ENCODE data around the gene PREP. TPM values are rescaled to one million over a fixed set of nuclear protein-coding genes. Genes with fewer than 3 reads are reported as not detected.

Gene PREP
- total and polyA plus RNA-seq, 2 experiments from 2014 or later: 27.2 to 30.3 TPM

DNA sequence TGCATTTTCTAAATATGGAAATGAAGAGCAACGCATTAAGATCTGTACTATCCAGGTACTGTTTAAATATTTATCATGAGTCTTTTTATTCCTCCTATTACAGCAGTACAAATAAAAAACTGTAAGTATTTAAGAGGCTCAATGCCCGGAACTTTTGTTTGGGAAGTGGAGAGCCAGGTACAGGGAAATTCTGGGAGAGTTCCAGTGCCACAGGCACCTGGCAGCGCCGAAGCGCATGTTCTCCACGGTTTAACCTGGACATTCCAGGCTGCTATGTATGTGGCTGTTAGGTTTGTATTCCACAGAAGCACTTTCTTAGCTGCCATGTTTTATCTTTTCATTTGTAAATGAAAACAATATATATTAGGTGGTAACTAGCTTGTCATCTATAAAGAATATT, 81.7 kb downstream of the PREP start:
- H3K27me3 ChIP-seq: no peaks in the 10 kb centered on the region
- H3K27ac ChIP-seq: no peak overlapping the region
- H3K36me3 ChIP-seq (replicated peaks; ENCODE audit: insufficient read depth, low read depth): no peaks in the 10 kb centered on the region
- WGBS (ENCODE audit: low lambda C conversion rate, missing lambda C conversion rate): 93% methylated on average over 6 of the region's 6 CpGs
- no peaks in the 10 kb centered on the region for H3K9me2 ChIP-seq (replicated peaks; ENCODE audit: insufficient read depth)
- H3K9me3 ChIP-seq (ENCODE audit: low read depth): no peaks in the 10 kb centered on the region
- no peak for TF ChIP-seq EZH2 (IDR thresholded peaks at IDR 0.05; ENCODE audit: borderline replicate concordance)
- no peak for TF ChIP-seq EZH2phosphoT487 (IDR thresholded peaks at IDR 0.05; ENCODE audit: low read depth, severe bottlenecking, unreplicated experiment)
- no peak for TF ChIP-seq CTCF (IDR thresholded peaks at IDR 0.05; ENCODE audit: poor library complexity)
- no peak overlapping the region for H2AFZ ChIP-seq
- no peak overlapping the region for H3K4me3 ChIP-seq
- no peak for DNase-seq (ENCODE audit: low spot score)
- H4K20me1 ChIP-seq (ENCODE audit: insufficient read depth, poor library complexity, severe bottlenecking): no peaks in the 10 kb centered on the region
- no peaks in the 10 kb centered on the region for H3K79me2 ChIP-seq
- H3K4me1 ChIP-seq (ENCODE audit: insufficient read depth): no peaks in the 10 kb centered on the region
- no peak overlapping the region for H3K4me2 ChIP-seq

GRCh38 chr6:105320765-105321164, 82.1 kb downstream of the PREP start:
- H3K79me2 ChIP-seq: no peaks in the 10 kb centered on the region
- no peak for DNase-seq (ENCODE audit: low spot score)
- H3K36me3 ChIP-seq (replicated peaks; ENCODE audit: insufficient read depth, low read depth): no peaks in the 10 kb centered on the region
- TF ChIP-seq CTCF (IDR thresholded peaks at IDR 0.05; ENCODE audit: poor library complexity): no peak
- TF ChIP-seq EZH2phosphoT487 (IDR thresholded peaks at IDR 0.05; ENCODE audit: low read depth, severe bottlenecking, unreplicated experiment): no peak
- no peak for TF ChIP-seq EZH2 (IDR thresholded peaks at IDR 0.05; ENCODE audit: borderline replicate concordance)
- H3K9me2 ChIP-seq (replicated peaks; ENCODE audit: insufficient read depth): no peaks in the 10 kb centered on the region
- H3K4me2 ChIP-seq: no peak overlapping the region
- no peaks in the 10 kb centered on the region for H3K4me1 ChIP-seq (ENCODE audit: insufficient read depth)
- H3K27me3 ChIP-seq: no peaks in the 10 kb centered on the region
- WGBS (ENCODE audit: low lambda C conversion rate, missing lambda C conversion rate): 88% methylated on average over 3 of the region's 3 CpGs
- H3K27ac ChIP-seq: no peak overlapping the region
- H4K20me1 ChIP-seq (ENCODE audit: insufficient read depth, poor library complexity, severe bottlenecking): no peaks in the 10 kb centered on the region
- no peak overlapping the region for H2AFZ ChIP-seq
- no peak overlapping the region for H3K4me3 ChIP-seq
- no peaks in the 10 kb centered on the region for H3K9me3 ChIP-seq (ENCODE audit: low read depth)

- H3K27ac ChIP-seq: no peak overlapping the region
- TF ChIP-seq CTCF (IDR thresholded peaks at IDR 0.05; ENCODE audit: poor library complexity): no peak
- no peak for TF ChIP-seq EZH2 (IDR thresholded peaks at IDR 0.05; ENCODE audit: borderline replicate concordance)
- TF ChIP-seq EZH2phosphoT487 (IDR thresholded peaks at IDR 0.05; ENCODE audit: low read depth, severe bottlenecking, unreplicated experiment): no peak
- WGBS (ENCODE audit: low lambda C conversion rate, missing lambda C conversion rate): 58% methylated on average over 1 of the region's 1 CpG
Observed at GRCh38 chr6:105320271-105320670, 82.6 kb downstream of the PREP start.

DNA sequence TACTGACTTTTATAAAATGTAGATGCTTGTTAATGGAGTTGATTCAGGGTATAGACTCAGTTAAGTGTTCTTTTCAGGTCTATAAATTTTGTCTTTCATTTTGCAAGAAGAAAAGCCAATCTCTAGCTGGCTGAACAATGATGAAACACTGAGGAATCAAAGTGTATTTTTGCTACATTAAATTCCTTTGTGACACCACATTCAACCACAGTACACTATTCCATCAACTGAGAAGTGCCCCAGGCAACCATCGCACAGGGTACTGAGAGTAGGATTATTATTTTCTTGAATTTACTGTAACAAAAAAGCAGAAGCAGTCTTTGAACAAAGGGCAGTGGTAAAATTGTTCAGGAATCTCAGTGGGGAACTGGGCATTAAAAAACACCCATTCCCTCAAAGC, 83.6 kb downstream of the PREP start:
- H3K9me2 ChIP-seq (replicated peaks; ENCODE audit: insufficient read depth): no peaks in the 10 kb centered on the region
- 70% methylated on average over 1 of the region's 1 CpG for WGBS (ENCODE audit: low lambda C conversion rate, missing lambda C conversion rate)
- H4K20me1 ChIP-seq (ENCODE audit: insufficient read depth, poor library complexity, severe bottlenecking): no peaks in the 10 kb centered on the region
- no peak overlapping the region for H3K27ac ChIP-seq
- no peak for DNase-seq (ENCODE audit: low spot score)
- no peaks in the 10 kb centered on the region for H3K79me2 ChIP-seq
- no peaks in the 10 kb centered on the region for H3K27me3 ChIP-seq
- TF ChIP-seq EZH2phosphoT487 (IDR thresholded peaks at IDR 0.05; ENCODE audit: low read depth, severe bottlenecking, unreplicated experiment): no peak
- TF ChIP-seq EZH2 (IDR thresholded peaks at IDR 0.05; ENCODE audit: borderline replicate concordance): no peak
- no peak for TF ChIP-seq CTCF (IDR thresholded peaks at IDR 0.05; ENCODE audit: poor library complexity)
- H2AFZ ChIP-seq: no peak overlapping the region
- H3K4me3 ChIP-seq: no peak overlapping the region
- no peaks in the 10 kb centered on the region for H3K9me3 ChIP-seq (ENCODE audit: low read depth)
- no peaks in the 10 kb centered on the region for H3K4me1 ChIP-seq (ENCODE audit: insufficient read depth)
- H3K36me3 ChIP-seq (replicated peaks; ENCODE audit: insufficient read depth, low read depth): no peaks in the 10 kb centered on the region
- no peak overlapping the region for H3K4me2 ChIP-seq

More at GRCh38 chr6:105320271-105320670, 82.6 kb downstream of the PREP start:
- Histone ChIP-seq H3K9me2 (replicated peaks; ENCODE audit: insufficient read depth) (no peaks in the 10 kb centered on the region), H3K27me3 (no peaks in the 10 kb centered on the region), H3K9me3 (ENCODE audit: low read depth) (no peaks in the 10 kb centered on the region), H4K20me1 (ENCODE audit: insufficient read depth, poor library complexity, severe bottlenecking) (no peaks in the 10 kb centered on the region), H3K79me2 (no peaks in the 10 kb centered on the region), H3K4me2 (no peak overlapping the region), H3K4me1 (ENCODE audit: insufficient read depth) (no peaks in the 10 kb centered on the region), H3K36me3 (replicated peaks; ENCODE audit: insufficient read depth, low read depth) (no peaks in the 10 kb centered on the region), H3K4me3 (no peak overlapping the region), H2AFZ (no peak overlapping the region)
- no peak for DNase-seq (ENCODE audit: low spot score)
